ENCODE results near the gene GNG10.

The GNG10 gene

DNA sequence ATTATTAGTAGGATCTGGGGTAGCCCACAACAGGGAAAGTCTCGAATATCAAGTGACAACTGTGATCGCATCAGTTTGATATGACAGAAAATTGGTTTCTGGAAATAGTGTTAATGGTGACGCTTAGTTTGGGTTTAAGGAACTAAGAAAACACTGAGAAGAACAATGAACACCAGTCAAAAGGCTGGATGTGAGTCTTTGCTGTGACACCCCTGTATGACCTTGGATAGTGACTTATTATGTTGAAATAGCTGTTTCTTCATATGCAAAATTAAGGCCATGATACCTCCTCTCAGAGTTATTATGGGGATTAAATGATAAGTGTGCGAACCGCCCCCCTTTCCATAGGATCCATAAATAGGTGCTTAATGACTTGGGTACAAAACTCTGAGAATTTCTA, 29.3 kb upstream of the GNG10 start:
- Mint-ChIP-seq H3K36me3 (ENCODE audit: low read depth) (peaks cover 11% of the 10 kb centered on the region), H3K4me1 (peaks cover 38% of the 10 kb centered on the region), H3K27me3 (ENCODE audit: low read depth) (no peaks in the 10 kb centered on the region), H3K9me3 (no peaks in the 10 kb centered on the region), H3K27ac (peak overlapping the region; percentile 81 to 95 (median 87)), H3K4me3 (peak overlapping the region; percentile 93 to 96 (median 94))
- TF ChIP-seq, protein P1, sequence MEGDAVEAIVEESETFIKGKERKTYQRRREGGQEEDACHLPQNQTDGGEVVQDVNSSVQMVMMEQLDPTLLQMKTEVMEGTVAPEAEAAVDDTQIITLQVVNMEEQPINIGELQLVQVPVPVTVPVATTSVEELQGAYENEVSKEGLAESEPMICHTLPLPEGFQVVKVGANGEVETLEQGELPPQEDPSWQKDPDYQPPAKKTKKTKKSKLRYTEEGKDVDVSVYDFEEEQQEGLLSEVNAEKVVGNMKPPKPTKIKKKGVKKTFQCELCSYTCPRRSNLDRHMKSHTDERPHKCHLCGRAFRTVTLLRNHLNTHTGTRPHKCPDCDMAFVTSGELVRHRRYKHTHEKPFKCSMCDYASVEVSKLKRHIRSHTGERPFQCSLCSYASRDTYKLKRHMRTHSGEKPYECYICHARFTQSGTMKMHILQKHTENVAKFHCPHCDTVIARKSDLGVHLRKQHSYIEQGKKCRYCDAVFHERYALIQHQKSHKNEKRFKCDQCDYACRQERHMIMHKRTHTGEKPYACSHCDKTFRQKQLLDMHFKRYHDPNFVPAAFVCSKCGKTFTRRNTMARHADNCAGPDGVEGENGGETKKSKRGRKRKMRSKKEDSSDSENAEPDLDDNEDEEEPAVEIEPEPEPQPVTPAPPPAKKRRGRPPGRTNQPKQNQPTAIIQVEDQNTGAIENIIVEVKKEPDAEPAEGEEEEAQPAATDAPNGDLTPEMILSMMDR (IDR thresholded peaks at IDR 0.05; ENCODE audit: unreplicated experiment in 3 of 3), result no peak

DNA sequence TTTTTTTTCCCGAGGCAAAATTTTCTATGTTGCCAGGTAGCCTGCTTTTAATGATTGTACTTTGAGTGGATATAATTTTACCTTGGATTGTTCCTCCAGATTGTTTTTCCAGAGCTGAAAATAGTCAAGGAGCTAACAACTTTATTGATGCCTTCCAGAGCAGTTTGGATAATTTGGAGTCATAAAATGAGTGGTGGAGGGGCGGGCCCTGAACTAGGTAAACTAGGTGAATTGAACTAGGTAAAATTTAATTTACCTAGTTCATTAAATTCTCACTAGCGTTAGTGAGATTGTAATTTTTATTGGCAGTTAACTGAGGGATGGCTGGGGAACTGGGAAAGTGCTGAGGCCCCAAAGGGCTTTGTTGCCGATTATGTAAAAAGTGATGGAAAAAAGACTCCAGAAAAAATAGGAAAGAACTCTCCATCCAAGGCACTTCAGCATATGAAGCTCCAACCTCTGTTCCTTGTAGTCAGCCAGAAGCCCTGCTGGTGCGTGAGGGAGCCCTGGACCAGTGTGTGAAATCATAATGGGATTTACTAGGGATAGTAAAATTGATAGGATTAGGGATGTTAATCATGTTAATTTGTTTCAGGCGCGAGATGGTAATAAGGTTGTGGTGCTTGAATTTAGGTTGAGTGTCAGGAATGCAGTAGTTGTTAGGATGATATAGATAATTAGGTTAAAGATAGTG, 28.6 kb upstream of the GNG10 start:
- peak overlapping the region; percentile 81 to 95 (median 87) for H3K27ac Mint-ChIP-seq
- TF ChIP-seq, protein P1 (IDR thresholded peaks at IDR 0.05; ENCODE audit: unreplicated experiment in 3 of 3), result no peak
- no peaks in the 10 kb centered on the region for H3K27me3 Mint-ChIP-seq (ENCODE audit: low read depth)
- peak overlapping the region; percentile 93 to 96 (median 94) for H3K4me3 Mint-ChIP-seq
- no peaks in the 10 kb centered on the region for H3K9me3 Mint-ChIP-seq
- peaks cover 38% of the 10 kb centered on the region for H3K4me1 Mint-ChIP-seq
- peaks cover 11% of the 10 kb centered on the region for H3K36me3 Mint-ChIP-seq (ENCODE audit: low read depth)

DNA sequence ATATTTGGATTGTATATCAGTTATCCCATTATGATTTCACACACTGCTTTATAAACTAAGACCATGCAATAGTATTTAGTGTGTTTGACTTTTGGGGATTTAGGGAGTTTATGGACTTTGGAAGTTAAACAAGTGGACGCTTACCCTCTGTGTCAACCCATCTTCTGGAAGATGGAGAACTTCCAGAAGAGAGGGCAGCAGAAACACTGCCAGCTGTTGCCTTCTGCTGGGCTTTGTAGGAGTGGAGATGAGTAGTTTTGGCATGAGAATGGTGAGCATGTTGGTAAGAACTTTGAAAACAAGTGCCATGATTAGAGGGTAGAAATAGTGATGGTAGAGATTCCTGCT, 28.0 kb upstream of the GNG10 start:
- peak overlapping the region; percentile 93 to 96 (median 94) for H3K4me3 Mint-ChIP-seq
- H3K4me1 Mint-ChIP-seq, result peaks cover 38% of the 10 kb centered on the region
- TF ChIP-seq, protein P1 (IDR thresholded peaks at IDR 0.05; ENCODE audit: unreplicated experiment in 3 of 3), result no peak
- H3K27ac Mint-ChIP-seq, result no peak overlapping the region
- no peaks in the 10 kb centered on the region for H3K27me3 Mint-ChIP-seq (ENCODE audit: low read depth)
- H3K9me3 Mint-ChIP-seq, result no peaks in the 10 kb centered on the region
- H3K36me3 Mint-ChIP-seq (ENCODE audit: low read depth), result peaks cover 11% of the 10 kb centered on the region

DNA sequence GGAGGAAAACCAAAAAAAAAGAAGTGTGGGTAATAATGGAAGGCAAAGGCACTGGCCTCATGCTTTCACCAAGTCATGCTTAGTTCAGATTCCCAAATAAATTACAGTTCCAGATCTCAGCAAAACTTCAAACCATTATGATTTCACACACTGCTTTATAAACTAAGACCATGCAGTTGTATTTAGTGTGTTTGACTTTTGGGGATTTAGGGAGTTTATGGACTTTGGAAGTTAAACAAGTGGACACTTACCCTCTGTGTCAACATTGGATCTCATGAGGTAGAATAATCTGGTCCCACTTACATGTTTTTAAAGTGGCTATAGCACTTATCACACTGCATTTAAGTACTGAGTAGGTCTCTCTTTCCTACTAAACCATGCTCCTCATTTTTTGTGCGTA, 26.5 kb upstream of the GNG10 start:
- no peak overlapping the region for H3K27ac Mint-ChIP-seq
- TF ChIP-seq, protein P1 (IDR thresholded peaks at IDR 0.05; ENCODE audit: unreplicated experiment in 3 of 3), result no peak
- H3K4me1 Mint-ChIP-seq, result peaks cover 38% of the 10 kb centered on the region
- peak overlapping the region in 1 of 3 experiments; percentile 3 for H3K4me3 Mint-ChIP-seq
- no peaks in the 10 kb centered on the region for H3K27me3 Mint-ChIP-seq (ENCODE audit: low read depth)
- H3K36me3 Mint-ChIP-seq (ENCODE audit: low read depth), result peaks cover 11% of the 10 kb centered on the region
- no peaks in the 10 kb centered on the region for H3K9me3 Mint-ChIP-seq

- H3K4me1 Mint-ChIP-seq, result peaks cover 22% of the 10 kb centered on the region
- TF ChIP-seq, protein P1 (IDR thresholded peaks at IDR 0.05; ENCODE audit: unreplicated experiment in 3 of 3), result no peak
- no peaks in the 10 kb centered on the region for H3K9me3 Mint-ChIP-seq
- H3K4me3 Mint-ChIP-seq, result no peak overlapping the region
- H3K36me3 Mint-ChIP-seq (ENCODE audit: low read depth), result peaks cover 11% of the 10 kb centered on the region
- no peaks in the 10 kb centered on the region for H3K27me3 Mint-ChIP-seq (ENCODE audit: low read depth)
- no peak overlapping the region for H3K27ac Mint-ChIP-seq
Measured at GRCh38 chr9:111637421-111637950, 23.9 kb upstream of the GNG10 start.
